SU-DHL-6 (cell line): Measurements from ENCODE around the gene FAM186B.

Source experiments
- CTCF ChIP-seq: fragments of 200-600 bp; sonication (generic); IDR thresholded peaks from one replicate; pipeline ENCODE4 v1.5.1; 2017; ENCODE audit warnings: antibody characterized with exemption, mild to moderate bottlenecking, low read length, moderate library complexity; ENCODE audit not compliant: insufficient read depth, poor library complexity, severe bottlenecking
- EZH2phosphoT487 ChIP-seq: fragments of 200-600 bp; sonication (generic), shearing (Covaris generic); conservative IDR thresholded peaks from 2 replicates; pipeline ENCODE4 v1.6.1; 2018; ENCODE audit warnings: mild to moderate bottlenecking, antibody characterized with exemption, low read length, moderate library complexity, mixed read lengths

GRCh38 chr12:49540229-49541139, 65.0 kb downstream of the FAM186B start:
- TF ChIP-seq CTCF (no peak), EZH2phosphoT487 (no peak)
